Neural crest cell (in vitro differentiated cells): ENCODE measurements around the gene ADGRE1. TPM values are rescaled to one million over a fixed set of nuclear protein-coding genes. Genes with fewer than 3 reads are reported as not detected.
"Not testable (repeated sequence)": the region's sequence is repeated elsewhere in the genome, so short reads cannot be mapped to it uniquely, and the experiment has no call there.

Experiments used
- DNase-seq: peaks from one replicate; pipeline ENCODE4 v3.0.0; 2021; ENCODE audit warnings: low read depth, mixed read lengths, low spot score
- H3K27ac Mint-ChIP-seq: one replicate; pipeline ENCODE4 v1.8.0; 2021; ENCODE audit warnings: mild to moderate bottlenecking, mixed read lengths; ENCODE audit not compliant: unreplicated experiment
- H3K27me3 Mint-ChIP-seq: 2 replicates; pipeline ENCODE4 v1.8.0; 2021; ENCODE audit warnings: low read depth, mild to moderate bottlenecking, mixed read lengths
- H3K36me3 Mint-ChIP-seq: 2 replicates; pipeline ENCODE4 v1.8.0; 2021; ENCODE audit warnings: low read depth, mild to moderate bottlenecking, mixed read lengths
- H3K4me1 Mint-ChIP-seq: 2 replicates; pipeline ENCODE4 v1.8.0; 2021; ENCODE audit warnings: mixed read lengths
- H3K4me3 Mint-ChIP-seq: one replicate; pipeline ENCODE4 v1.8.0; 2021; ENCODE audit warnings: mild to moderate bottlenecking, mixed read lengths
- H3K9me3 Mint-ChIP-seq: 2 replicates; pipeline ENCODE4 v1.8.0; 2021; ENCODE audit warnings: mixed read lengths
- CTCF ChIP-seq: fragments of 200-600 bp; sonication (generic); conservative IDR thresholded peaks from 2 replicates; pipeline ENCODE4 v1.5.0; 2021; ENCODE audit warnings: antibody characterized with exemption, mild to moderate bottlenecking
- total RNA-seq: library from RNA; stranded (reverse); gene quantifications from 2 replicates; pipeline ENCODE4 v1.2.1, GENCODE V29; 2021

Gene ADGRE1
- total RNA-seq, 1 donor from 2014 or later: not detected

DNA sequence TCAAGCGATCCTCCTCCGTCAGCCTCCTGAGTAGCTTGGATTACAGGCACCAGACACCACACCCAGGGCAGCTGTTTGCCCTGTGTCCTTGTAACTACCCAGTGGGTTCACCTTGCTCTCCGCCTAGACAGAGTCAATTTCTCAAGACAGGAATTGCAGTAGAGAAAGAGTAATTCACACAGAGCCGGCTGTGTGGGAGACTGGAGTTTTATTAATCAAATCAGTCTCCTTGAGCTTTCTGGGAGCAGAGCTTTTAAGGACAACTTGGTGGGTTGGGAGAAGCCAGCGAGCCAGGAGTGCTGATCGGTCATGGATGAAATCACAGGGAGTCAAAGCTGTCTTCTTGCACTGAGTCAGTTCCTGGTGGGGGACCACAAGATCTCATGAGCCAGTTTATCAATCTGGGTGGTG, 20.6 kb upstream of the ADGRE1 start:
- Mint-ChIP-seq H3K4me3 (no peak overlapping the region), H3K36me3 (no peaks in the 10 kb centered on the region), H3K4me1 (peaks cover 10% of the 10 kb centered on the region), H3K27me3 (peaks cover 65% of the 10 kb centered on the region), H3K9me3 (peaks cover 2% of the 10 kb centered on the region), H3K27ac (no peak overlapping the region)
- no peak for DNase-seq
- no peak for TF ChIP-seq CTCF

GRCh38 chr19:6868351-6868750, 19.0 kb upstream of the ADGRE1 start:
- Mint-ChIP-seq H3K27me3 (peaks cover 67% of the 10 kb centered on the region), H3K36me3 (no peaks in the 10 kb centered on the region), H3K9me3 (peaks cover 2% of the 10 kb centered on the region), H3K27ac (no peak overlapping the region), H3K4me1 (peaks cover 4% of the 10 kb centered on the region), H3K4me3 (no peak overlapping the region)
- DNase-seq: no peak
- TF ChIP-seq CTCF: no peak

DNA sequence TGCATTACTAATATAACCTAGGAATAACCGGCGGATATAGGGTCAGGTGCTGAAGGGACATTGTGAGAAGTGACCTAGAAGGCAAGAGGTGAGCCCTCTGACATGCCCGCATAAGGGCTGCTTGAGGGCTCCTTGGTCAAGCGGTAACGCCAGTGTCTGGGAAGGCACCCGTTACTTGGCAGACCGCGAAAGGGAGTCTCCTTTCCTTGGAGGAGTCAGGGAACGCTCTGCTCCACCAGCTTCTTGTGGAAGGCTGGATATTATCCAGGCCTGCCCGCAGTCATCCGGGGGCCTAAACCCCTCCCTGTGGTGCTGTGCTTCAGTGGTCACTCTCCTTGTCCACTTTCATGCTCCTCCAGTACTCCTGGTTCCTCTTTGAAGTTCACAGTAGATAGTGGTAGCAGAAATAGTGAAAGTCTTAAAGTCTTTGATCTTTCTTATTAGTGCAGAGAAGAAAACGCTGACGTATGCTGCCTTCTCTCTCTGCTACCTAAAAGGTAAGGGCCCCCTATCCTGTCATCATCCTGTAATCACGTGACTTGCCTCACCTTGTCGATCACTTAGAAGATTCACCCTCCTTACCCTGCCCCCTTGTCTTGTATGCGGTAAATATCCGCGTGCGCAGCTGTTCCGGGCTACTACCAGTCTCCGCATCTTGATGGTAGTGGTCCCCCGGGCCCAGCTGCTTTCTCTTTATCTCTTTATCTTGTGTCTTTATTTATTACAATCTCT, 18.1 kb upstream of the ADGRE1 start:
- H3K4me3 Mint-ChIP-seq, DNase-seq, H3K36me3 Mint-ChIP-seq, H3K9me3 Mint-ChIP-seq, H3K27ac Mint-ChIP-seq, H3K4me1 Mint-ChIP-seq: not testable (repeated sequence)
- peaks cover 70% of the 10 kb centered on the region for H3K27me3 Mint-ChIP-seq

GRCh38 chr19:6873708-6874431, 13.5 kb upstream of the ADGRE1 start:
- H3K9me3 Mint-ChIP-seq: peaks cover 2% of the 10 kb centered on the region

DNA sequence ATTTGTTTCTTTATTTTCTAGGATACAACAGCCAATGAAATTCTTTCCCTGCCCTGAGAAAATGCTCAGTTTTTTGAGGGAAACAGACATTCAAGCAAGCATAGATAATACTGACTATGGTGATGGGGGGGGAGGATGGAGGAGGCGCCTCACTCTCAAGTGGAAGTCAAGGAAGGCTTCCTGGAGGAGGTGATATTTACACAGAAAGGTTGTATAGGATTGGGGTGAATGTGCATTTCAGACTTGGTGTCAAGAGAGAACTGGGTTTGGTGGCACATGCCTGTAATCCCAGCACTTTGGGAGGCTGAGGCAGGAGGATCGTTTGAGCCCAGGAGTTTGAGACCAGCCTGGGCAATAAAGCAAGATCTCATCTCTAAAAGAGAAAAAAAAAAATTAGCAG, 12.2 kb upstream of the ADGRE1 start:
- Mint-ChIP-seq H3K27me3 (peaks cover 83% of the 10 kb centered on the region), H3K36me3 (no peaks in the 10 kb centered on the region), H3K27ac (no peak overlapping the region), H3K9me3 (peaks cover 2% of the 10 kb centered on the region), H3K4me1 (no peaks in the 10 kb centered on the region), H3K4me3 (no peak overlapping the region)
- no peak for DNase-seq
- TF ChIP-seq CTCF: no peak

More at GRCh38 chr19:6873708-6874431, 13.5 kb upstream of the ADGRE1 start:
- TF ChIP-seq CTCF: no peak
- H3K4me1 Mint-ChIP-seq: no peaks in the 10 kb centered on the region
- H3K27ac Mint-ChIP-seq: no peak overlapping the region
- H3K36me3 Mint-ChIP-seq: no peaks in the 10 kb centered on the region
- H3K4me3 Mint-ChIP-seq: no peak overlapping the region
- no peak for DNase-seq
- H3K27me3 Mint-ChIP-seq: peaks cover 77% of the 10 kb centered on the region

DNA sequence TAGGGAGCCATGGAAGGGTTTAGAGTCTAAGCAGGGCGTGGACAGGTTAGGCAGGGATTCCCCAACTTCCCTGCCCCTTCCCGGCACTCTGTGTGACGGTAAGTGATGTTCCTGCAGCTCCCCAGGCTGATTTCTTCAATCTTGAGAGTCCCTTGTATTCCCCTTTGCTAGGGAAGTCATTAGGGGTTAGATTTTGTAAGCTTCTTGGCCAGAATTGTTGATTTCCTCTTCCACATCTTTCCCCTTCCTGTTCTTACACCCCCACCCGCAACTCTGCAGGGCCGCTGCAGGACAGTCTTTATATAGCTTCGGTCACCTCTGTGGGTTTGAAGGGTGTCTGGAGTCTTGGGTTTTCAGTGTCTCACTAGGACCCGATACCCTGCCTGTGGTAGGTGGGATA, 10.6 kb upstream of the ADGRE1 start:
- H3K27ac Mint-ChIP-seq: no peak overlapping the region
- no peaks in the 10 kb centered on the region for H3K4me1 Mint-ChIP-seq
- no peaks in the 10 kb centered on the region for H3K9me3 Mint-ChIP-seq
- no peak for DNase-seq
- no peak for TF ChIP-seq CTCF
- H3K4me3 Mint-ChIP-seq: no peak overlapping the region
- peaks cover 82% of the 10 kb centered on the region for H3K27me3 Mint-ChIP-seq
- no peaks in the 10 kb centered on the region for H3K36me3 Mint-ChIP-seq
